ENCODE data around the gene RSRC2. TPM values are rescaled to one million over a fixed set of nuclear protein-coding genes. Genes with fewer than 3 reads are reported as not detected.
"Not testable (repeated sequence)": the region's sequence is repeated elsewhere in the genome, so short reads cannot be mapped to it uniquely, and the experiment has no call there.

RSRC2 gene
- total RNA-seq, 1 experiment from 2014 or later = 68.7 TPM

DNA sequence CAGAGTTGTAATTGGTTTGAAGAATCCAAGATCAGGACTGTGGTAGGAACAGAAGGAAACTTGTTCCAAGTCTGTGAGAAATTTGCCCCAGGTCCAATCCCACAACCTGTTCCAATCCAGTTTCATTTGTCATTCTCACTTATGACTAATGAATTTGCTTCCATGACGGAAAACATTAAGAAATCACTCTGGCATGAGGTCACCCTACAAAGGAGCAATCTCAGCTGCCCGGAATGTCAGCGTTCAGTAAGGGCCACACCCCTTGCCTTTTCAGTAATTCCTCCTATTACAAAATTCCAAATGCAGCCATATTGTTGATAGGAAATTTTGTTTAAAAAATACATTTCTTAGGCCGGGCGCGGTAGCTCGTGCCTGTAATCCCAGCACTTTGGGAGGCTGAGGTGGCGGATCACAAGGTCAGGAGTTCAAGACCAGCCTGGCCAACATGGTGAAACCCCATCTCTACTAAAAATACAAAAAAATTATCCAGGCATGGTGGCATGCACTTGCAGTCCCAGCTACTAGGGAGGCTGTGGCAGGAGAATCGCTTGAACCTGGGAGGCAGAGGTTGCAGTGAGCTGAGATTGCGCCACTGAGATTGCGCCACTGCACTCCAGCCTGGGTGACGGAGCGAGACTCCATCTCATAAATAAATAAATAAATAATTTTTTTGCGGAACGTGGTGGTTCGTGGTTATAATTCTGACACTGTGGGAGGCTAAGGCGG lies 62.3 kb downstream of the RSRC2 start:
- peaks cover 8 to 27% of the 10 kb centered on the region in 2 experiments for H3K4me1 ChIP-seq (ENCODE audit: control insufficient read depth in 1 of 2, insufficient read depth in 2 of 2, low read length in 2 of 2)
- H3K79me2 ChIP-seq (ENCODE audit: insufficient read depth, low read length); POLR2A ChIA-PET; intact Hi-C loops (cut with micrococcal nuclease); BruUV-seq (replicated peaks); H3K9me3 ChIP-seq (ENCODE audit: control insufficient read depth in 1 of 2, insufficient read depth in 1 of 2, low read depth in 1 of 2, low read length in 2 of 2); H4K20me1 ChIP-seq (ENCODE audit: insufficient read depth); RAD21 ChIA-PET (ENCODE audit: low non-redundant PET in 1 of 2, low total read pairs in 2 of 2, uncharacterized antibody in 2 of 2, unreplicated experiment in 2 of 2); H3K27ac ChIP-seq (ENCODE audit: low read depth, low read length); H3K9me2 ChIP-seq (ENCODE audit: insufficient read depth); H3K36me3 ChIP-seq (ENCODE audit: control insufficient read depth in 1 of 2, insufficient read depth in 2 of 2, low read length in 2 of 2); H3K27me3 ChIP-seq (ENCODE audit: insufficient read depth, low read length): not testable (repeated sequence)
- H3K4me3 ChIP-seq (replicated peaks in 1 of 2; ENCODE audit: low read depth in 1 of 2, low read length in 2 of 2) = peak overlapping the region in 1 of 2 experiments; percentile 3; a peak in 1 of 4 replicates
- H2AFZ ChIP-seq (ENCODE audit: low read depth, low read length, poor library complexity, severe bottlenecking) = peak overlapping the region; percentile 55
- peak overlapping the region; percentile 32 for H3K9ac ChIP-seq (ENCODE audit: low read length)
- DNase-seq (ENCODE audit: low read depth, low spot score) (peak; percentile 86), ATAC-seq (peak; percentile 76)
- CTCF ChIA-PET = interaction anchor here (2.1 to 3.0 kb wide), 2 partner anchors 62 to 65 kb away, joined by 5 to 12 read pairs; no protein-coding TSS in a partner anchor
- peak overlapping the region; percentile 50 for H3K4me2 ChIP-seq (ENCODE audit: low read length)
- TF ChIP-seq, protein P1, sequence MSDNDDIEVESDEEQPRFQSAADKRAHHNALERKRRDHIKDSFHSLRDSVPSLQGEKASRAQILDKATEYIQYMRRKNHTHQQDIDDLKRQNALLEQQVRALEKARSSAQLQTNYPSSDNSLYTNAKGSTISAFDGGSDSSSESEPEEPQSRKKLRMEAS (IDR thresholded peaks at IDR 0.05) = peak; percentile 59; the same call in 1 of the 2 replicates
- TF ChIP-seq, protein P2, sequence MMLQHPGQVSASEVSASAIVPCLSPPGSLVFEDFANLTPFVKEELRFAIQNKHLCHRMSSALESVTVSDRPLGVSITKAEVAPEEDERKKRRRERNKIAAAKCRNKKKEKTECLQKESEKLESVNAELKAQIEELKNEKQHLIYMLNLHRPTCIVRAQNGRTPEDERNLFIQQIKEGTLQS (IDR thresholded peaks at IDR 0.05) = peak; percentile 78
- TF ChIP-seq YY1 (IDR thresholded peaks at IDR 0.05; ENCODE audit: extremely low read depth, insufficient replicate concordance, low read depth, low read length) (peak; percentile 39), FOSL1 (IDR thresholded peaks at IDR 0.05; ENCODE audit: low read depth) (peak; percentile 71), SIN3A (IDR thresholded peaks at IDR 0.05; ENCODE audit: low read depth) (peak; percentile 72), JUND (IDR thresholded peaks at IDR 0.05) (peak; percentile 74), CEBPB (IDR thresholded peaks at IDR 0.05; ENCODE audit: low read depth) (peak; percentile 92), SRF (IDR thresholded peaks at IDR 0.05; ENCODE audit: low read depth) (peak; percentile 88), CBX3 (IDR thresholded peaks at IDR 0.05; ENCODE audit: low read depth) (peak; percentile 78), POLR2AphosphoS5 (IDR thresholded peaks at IDR 0.05; ENCODE audit: low read depth, low read length) (peak; percentile 25; the same call in 1 of the 2 replicates), SP1 (IDR thresholded peaks at IDR 0.05; ENCODE audit: low read depth) (peak; percentile 76)
